Stimulated activated naive CD8-positive, alpha-beta T cell treated with anti-CD3 and anti-CD28 coated beads, Interleukin-15, Interleukin-2, amounts not matched to agents 100 ng/mL and 50 ng/mL, for 24 hours (primary cell): ENCODE results near the gene PRR5.
"Not testable (repeated sequence)": the region's sequence is repeated elsewhere in the genome, so short reads cannot be mapped to it uniquely, and the experiment has no call there.

Experiments used
- H3K27ac Mint-ChIP-seq: one replicate; pipeline ENCODE4 v1.8.0; 2021; ENCODE audit warnings: mild to moderate bottlenecking, mixed read lengths
- H3K27me3 Mint-ChIP-seq: one replicate; pipeline ENCODE4 v1.8.0; 2021; ENCODE audit warnings: mixed read lengths
- H3K36me3 Mint-ChIP-seq: one replicate; pipeline ENCODE4 v1.8.0; 2021; ENCODE audit warnings: low read depth, mixed read lengths
- H3K4me1 Mint-ChIP-seq: one replicate; pipeline ENCODE4 v1.8.0; 2021; ENCODE audit warnings: low read depth, mixed read lengths
- H3K4me3 Mint-ChIP-seq: one replicate; pipeline ENCODE4 v1.8.0; 2021; ENCODE audit warnings: mild to moderate bottlenecking, mixed read lengths
- H3K9me3 Mint-ChIP-seq: one replicate; pipeline ENCODE4 v1.8.0; 2021; ENCODE audit warnings: mixed read lengths

Gene PRR5

GRCh38 chr22:44738347-44738715, 36.3 kb downstream of the PRR5 start:
- Mint-ChIP-seq H3K9me3 (no peaks in the 10 kb centered on the region), H3K27me3 (no peaks in the 10 kb centered on the region), H3K27ac (no peak overlapping the region), H3K4me1 (no peaks in the 10 kb centered on the region), H3K36me3 (no peaks in the 10 kb centered on the region), H3K4me3 (no peak overlapping the region)

GRCh38 chr22:44739024-44739423, 37.0 kb downstream of the PRR5 start:
- no peaks in the 10 kb centered on the region for H3K4me1 Mint-ChIP-seq
- no peak overlapping the region for H3K27ac Mint-ChIP-seq
- H3K36me3 Mint-ChIP-seq: no peaks in the 10 kb centered on the region
- H3K9me3 Mint-ChIP-seq: no peaks in the 10 kb centered on the region
- H3K4me3 Mint-ChIP-seq: no peak overlapping the region
- H3K27me3 Mint-ChIP-seq: no peaks in the 10 kb centered on the region

GRCh38 chr22:44739666-44740065, 37.7 kb downstream of the PRR5 start:
- not testable (repeated sequence) for H3K9me3 Mint-ChIP-seq, H3K4me1 Mint-ChIP-seq

GRCh38 chr22:44740307-44740706, 38.3 kb downstream of the PRR5 start:
- no peaks in the 10 kb centered on the region for H3K36me3 Mint-ChIP-seq
- H3K27ac Mint-ChIP-seq: no peak overlapping the region
- no peaks in the 10 kb centered on the region for H3K9me3 Mint-ChIP-seq
- no peaks in the 10 kb centered on the region for H3K27me3 Mint-ChIP-seq
- no peaks in the 10 kb centered on the region for H3K4me1 Mint-ChIP-seq
- no peak overlapping the region for H3K4me3 Mint-ChIP-seq

More at GRCh38 chr22:44739666-44740065, 37.7 kb downstream of the PRR5 start:
- not testable (repeated sequence) for H3K27me3 Mint-ChIP-seq, H3K4me3 Mint-ChIP-seq, H3K36me3 Mint-ChIP-seq, H3K27ac Mint-ChIP-seq

- Mint-ChIP-seq H3K27me3 (peaks cover 7% of the 10 kb centered on the region), H3K36me3 (no peaks in the 10 kb centered on the region), H3K4me3 (no peak overlapping the region), H3K9me3 (no peaks in the 10 kb centered on the region), H3K27ac (no peak overlapping the region), H3K4me1 (no peaks in the 10 kb centered on the region)
These were observed 39.9 kb downstream of the PRR5 start for GRCh38 chr22:44741929-44742328.

GRCh38 chr22:44743247-44743646, 41.2 kb downstream of the PRR5 start:
- no peak overlapping the region for H3K27ac Mint-ChIP-seq
- H3K9me3 Mint-ChIP-seq: no peaks in the 10 kb centered on the region
- H3K4me1 Mint-ChIP-seq: no peaks in the 10 kb centered on the region
- no peaks in the 10 kb centered on the region for H3K36me3 Mint-ChIP-seq
- no peak overlapping the region for H3K4me3 Mint-ChIP-seq
- H3K27me3 Mint-ChIP-seq: peaks cover 10% of the 10 kb centered on the region

- no peak overlapping the region for H3K27ac Mint-ChIP-seq
- H3K9me3 Mint-ChIP-seq: no peaks in the 10 kb centered on the region
- no peaks in the 10 kb centered on the region for H3K36me3 Mint-ChIP-seq
- no peaks in the 10 kb centered on the region for H3K4me1 Mint-ChIP-seq
- H3K4me3 Mint-ChIP-seq: no peak overlapping the region
- peaks cover 10% of the 10 kb centered on the region for H3K27me3 Mint-ChIP-seq
These were observed 41.8 kb downstream of the PRR5 start for GRCh38 chr22:44743804-44744211.

GRCh38 chr22:44745853-44746789, 44.1 kb downstream of the PRR5 start:
- Mint-ChIP-seq H3K36me3 (no peaks in the 10 kb centered on the region), H3K27me3 (peaks cover 19% of the 10 kb centered on the region), H3K9me3 (no peaks in the 10 kb centered on the region), H3K4me1 (no peaks in the 10 kb centered on the region), H3K4me3 (no peak overlapping the region), H3K27ac (no peak overlapping the region)

GRCh38 chr22:44747784-44748127, 45.8 kb downstream of the PRR5 start:
- not testable (repeated sequence) for H3K27ac Mint-ChIP-seq, H3K4me1 Mint-ChIP-seq, H3K9me3 Mint-ChIP-seq, H3K4me3 Mint-ChIP-seq, H3K36me3 Mint-ChIP-seq
- peaks cover 25% of the 10 kb centered on the region for H3K27me3 Mint-ChIP-seq

GRCh38 chr22:44748524-44748923, 46.5 kb downstream of the PRR5 start:
- Mint-ChIP-seq H3K27ac (no peak overlapping the region), H3K4me1 (peaks cover 6% of the 10 kb centered on the region), H3K9me3 (no peaks in the 10 kb centered on the region), H3K36me3 (no peaks in the 10 kb centered on the region), H3K27me3 (peaks cover 31% of the 10 kb centered on the region), H3K4me3 (no peak overlapping the region)

GRCh38 chr22:44750481-44750880, 48.5 kb downstream of the PRR5 start:
- Mint-ChIP-seq H3K4me3 (no peak overlapping the region), H3K27me3 (peaks cover 49% of the 10 kb centered on the region), H3K4me1 (peaks cover 6% of the 10 kb centered on the region), H3K36me3 (no peaks in the 10 kb centered on the region), H3K27ac (no peak overlapping the region), H3K9me3 (no peaks in the 10 kb centered on the region)

GRCh38 chr22:44752285-44753188, 50.5 kb downstream of the PRR5 start, which contains the start of gene ARHGAP8:
ARHGAP8 (plus strand) TSS chr22:44752575; CDS start chr22:44786528, 33,953 bp downstream.
- no peaks in the 10 kb centered on the region for H3K9me3 Mint-ChIP-seq
- H3K4me3 Mint-ChIP-seq: peak within 1 kb of the TSS; percentile 56
- no peak within 1 kb of the TSS for H3K27ac Mint-ChIP-seq
- no peaks in the 10 kb centered on the region for H3K36me3 Mint-ChIP-seq
- peaks cover 44% of the 10 kb centered on the region for H3K27me3 Mint-ChIP-seq
- peaks cover 6% of the 10 kb centered on the region for H3K4me1 Mint-ChIP-seq

GRCh38 chr22:44753189-44754042, 51.4 kb downstream of the PRR5 start:
- Mint-ChIP-seq H3K36me3 (no peaks in the 10 kb centered on the region), H3K9me3 (no peaks in the 10 kb centered on the region), H3K4me3 (peak overlapping the region; percentile 56), H3K27me3 (peaks cover 44% of the 10 kb centered on the region), H3K27ac (no peak overlapping the region), H3K4me1 (peaks cover 6% of the 10 kb centered on the region)

- H3K9me3 Mint-ChIP-seq: no peaks in the 10 kb centered on the region
- H3K27me3 Mint-ChIP-seq: peaks cover 48% of the 10 kb centered on the region
- H3K4me1 Mint-ChIP-seq: peaks cover 6% of the 10 kb centered on the region
- H3K4me3 Mint-ChIP-seq: no peak overlapping the region
- no peaks in the 10 kb centered on the region for H3K36me3 Mint-ChIP-seq
- no peak overlapping the region for H3K27ac Mint-ChIP-seq
These were observed 53.0 kb downstream of the PRR5 start for GRCh38 chr22:44754998-44755397.
